GM23248 (cell line): Measurements from ENCODE around the gene PDHX. TPM values are rescaled to one million over a fixed set of nuclear protein-coding genes. Genes with fewer than 3 reads are reported as not detected.
"Not testable (repeated sequence)": the region's sequence is repeated elsewhere in the genome, so short reads cannot be mapped to it uniquely, and the experiment has no call there.

Experiments used
- DNase-seq: peaks from one replicate; pipeline ENCODE4 v3.0.0-alpha.2; 2015
- H2AFZ ChIP-seq: fragments of 200-600 bp; sonication (generic); 2 replicates; pipeline ENCODE4 v1.6.1; 2016; ENCODE audit warnings: antibody characterized with exemption
- H3F3A ChIP-seq: fragments of 200-600 bp; sonication (generic); 2 replicates; pipeline ENCODE4 v1.6.1; 2016; ENCODE audit warnings: mild to moderate bottlenecking, antibody characterized with exemption, mixed run types; ENCODE audit not compliant: insufficient read depth
- H3K27ac ChIP-seq: fragments of 200-600 bp; sonication (generic); 2 replicates; pipeline ENCODE4 v1.5.1; 2016; ENCODE audit warnings: mild to moderate bottlenecking
- H3K27me3 ChIP-seq: fragments of 200-600 bp; sonication (generic); replicated peaks from 2 replicates; pipeline ENCODE4 v1.6.1; 2016; ENCODE audit warnings: mild to moderate bottlenecking; ENCODE audit not compliant: insufficient read depth
- H3K36me3 ChIP-seq: fragments of 200-600 bp; sonication (generic); 2 replicates; pipeline ENCODE4 v1.6.1; 2016; ENCODE audit warnings: low read depth, mild to moderate bottlenecking
- H3K4me1 ChIP-seq: fragments of 200-600 bp; sonication (generic); 2 replicates; pipeline ENCODE4 v1.6.1; 2016; ENCODE audit warnings: mild to moderate bottlenecking; ENCODE audit not compliant: insufficient read depth
- H3K4me2 ChIP-seq: fragments of 200-600 bp; sonication (generic); one replicate; pipeline ENCODE4 v1.6.1; 2016; ENCODE audit warnings: mild to moderate bottlenecking; ENCODE audit not compliant: unreplicated experiment
- H3K4me3 ChIP-seq: fragments of 200-600 bp; sonication (generic); 2 replicates; pipeline ENCODE4 v1.5.1; 2016; ENCODE audit warnings: mild to moderate bottlenecking
- H3K79me2 ChIP-seq: fragments of 200-600 bp; sonication (generic); 2 replicates; pipeline ENCODE4 v1.6.1; 2016; ENCODE audit warnings: mild to moderate bottlenecking; ENCODE audit not compliant: insufficient read depth
- H3K9ac ChIP-seq: fragments of 200-600 bp; sonication (generic); 2 replicates; pipeline ENCODE4 v1.6.1; 2016; ENCODE audit warnings: mild to moderate bottlenecking
- H3K9me2 ChIP-seq: fragments of 200-600 bp; sonication (generic); 2 replicates; pipeline ENCODE4 v1.6.1; 2016; ENCODE audit warnings: mixed run types, mild to moderate bottlenecking, moderate library complexity; ENCODE audit not compliant: insufficient read depth
- H3K9me3 ChIP-seq: fragments of 200-600 bp; sonication (generic); one replicate; pipeline ENCODE4 v1.6.1; 2017; ENCODE audit warnings: low read depth
- H4K20me1 ChIP-seq: fragments of 200-600 bp; sonication (generic); 2 replicates; pipeline ENCODE4 v1.6.0; 2016; ENCODE audit not compliant: insufficient read depth
- EZH2 ChIP-seq: fragments of 200-600 bp; sonication (generic); IDR thresholded peaks from 2 replicates; pipeline ENCODE4 v1.6.1; 2018; ENCODE audit warnings: antibody characterized with exemption, mild to moderate bottlenecking; ENCODE audit not compliant: insufficient read depth, poor library complexity, severe bottlenecking
- EZH2phosphoT487 ChIP-seq: fragments of 200-600 bp; sonication (generic); IDR thresholded peaks from 2 replicates; pipeline ENCODE4 v1.6.1; 2018; ENCODE audit warnings: antibody characterized with exemption, moderate library complexity, mild to moderate bottlenecking, low read depth; ENCODE audit not compliant: insufficient read depth
- WGBS, 2 experiments: methylation state at CpG; one replicate each; pipeline ENCODE4 v1.1.6; 2015 to 2017; ENCODE audit warnings: low lambda C conversion rate in 2 of 2, low coverage in 1 of 2; ENCODE audit errors: missing lambda C conversion rate in 2 of 2; 5-methylcytosine and 5-hydroxymethylcytosine counted together
- in situ Hi-C: fragments of 300-500 bp; cut with MboI; formaldehyde crosslinking; loops from 2 replicates; pipeline ENCODE4 v1.15.0; 2020
- polyA plus RNA-seq: library from polyadenylated mRNA; unstranded; fragments of >200 nt; fragmentation: Nextera tagmentation; extraction: Ambion mirVana; gene quantifications from 2 replicates; pipeline ENCODE4 v1.2.1, GENCODE V29; 2016
- total RNA-seq: library from RNA; depleted of rRNA; stranded (reverse); fragments of >200 nt; shearing (Covaris generic); gene quantifications from 2 replicates; pipeline ENCODE4 v1.2.3, GENCODE V29; 2014

The PDHX gene
- total and polyA plus RNA-seq, 2 experiments from 2014 or later, result 36.1 to 40.1 TPM

DNA sequence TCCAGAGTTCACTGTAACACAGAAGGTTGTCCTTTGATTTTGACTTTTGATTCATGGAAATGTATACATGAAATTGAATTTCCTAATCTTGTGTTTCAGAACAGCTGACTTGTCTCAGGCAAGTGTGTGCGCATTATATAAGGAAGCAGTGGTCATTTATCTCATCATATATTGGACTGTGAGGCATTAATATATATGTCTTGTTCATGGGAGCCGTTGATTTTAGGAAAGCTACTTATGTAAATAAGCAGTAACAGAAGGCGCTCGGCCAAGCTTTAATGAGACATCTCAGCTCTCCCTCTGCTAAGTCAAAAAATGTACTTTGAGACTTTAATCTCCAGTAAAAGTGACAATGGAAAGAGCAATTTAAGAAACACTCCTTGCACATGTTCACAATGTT is 100.5 kb downstream of the PDHX start:
- Histone ChIP-seq H3K4me3 (no peak overlapping the region), H3K36me3 (no peaks in the 10 kb centered on the region), H3K27ac (no peak overlapping the region), H2AFZ (no peak overlapping the region), H3K79me2 (no peaks in the 10 kb centered on the region), H3K4me1 (peaks cover 15% of the 10 kb centered on the region), H3K4me2 (no peak overlapping the region), H4K20me1 (no peaks in the 10 kb centered on the region), H3K9ac (no peak overlapping the region), H3K9me2 (no peaks in the 10 kb centered on the region), H3K9me3 (no peaks in the 10 kb centered on the region), H3F3A (0 out of 2 replicates have a peak, but pooled peaks cover 3% of the 10 kb centered on the region), H3K27me3 (no peaks in the 10 kb centered on the region)
- WGBS, 2 experiments, result 89 to 92% methylated on average over 4 of the region's 4 CpGs
- TF ChIP-seq EZH2phosphoT487, result no peak
- no peak for TF ChIP-seq EZH2
- no peak for DNase-seq
- in situ Hi-C loops, result no loop called here

DNA sequence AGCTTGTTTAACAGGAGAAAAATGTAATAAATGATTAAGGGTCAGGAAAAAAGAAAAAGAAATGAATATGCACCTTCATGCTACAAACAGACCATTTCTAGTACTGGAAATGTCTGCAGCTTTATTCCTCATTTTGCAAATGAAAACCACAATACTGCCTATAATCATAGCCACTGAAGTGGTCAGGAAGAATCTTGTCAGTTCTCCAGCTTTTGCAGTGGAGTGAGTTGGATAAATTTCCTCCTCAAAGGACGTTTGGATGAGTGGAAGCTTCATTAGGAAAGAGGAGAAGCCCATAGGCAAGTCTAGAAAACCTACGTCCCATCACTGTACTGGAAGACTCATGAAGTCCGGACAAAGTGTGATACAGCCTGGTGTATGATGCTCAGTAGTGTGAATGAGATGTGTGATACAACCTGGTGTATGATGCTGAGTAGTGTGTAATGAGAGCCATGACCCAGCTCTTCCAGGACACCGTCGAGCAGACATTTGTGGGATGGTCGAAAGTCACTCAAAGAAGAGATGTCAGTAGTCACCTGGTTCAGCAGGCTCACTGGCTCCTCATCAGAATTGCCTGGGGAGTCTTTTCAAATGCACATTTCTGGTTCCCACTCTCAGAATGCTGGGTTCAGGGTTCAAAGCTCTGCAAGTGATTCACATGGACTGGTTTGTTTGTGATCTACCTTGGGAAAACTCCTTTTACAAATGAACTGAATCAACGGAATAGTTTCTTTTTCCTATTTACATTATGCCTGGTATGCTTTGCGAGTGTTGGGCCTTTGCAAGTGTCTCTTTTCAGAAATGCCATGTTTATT is 101.3 kb downstream of the PDHX start:
- Histone ChIP-seq H3K4me3 (no peak overlapping the region), H3K4me1 (peaks cover 15% of the 10 kb centered on the region), H3K36me3 (no peaks in the 10 kb centered on the region), H4K20me1 (no peaks in the 10 kb centered on the region), H2AFZ (no peak overlapping the region), H3K4me2 (no peak overlapping the region), H3K27me3 (no peaks in the 10 kb centered on the region), H3K9me2 (no peaks in the 10 kb centered on the region), H3K9ac (no peak overlapping the region), H3K9me3 (no peaks in the 10 kb centered on the region), H3F3A (0 out of 2 replicates have a peak, but pooled peaks cover 3% of the 10 kb centered on the region), H3K79me2 (no peaks in the 10 kb centered on the region), H3K27ac (no peak overlapping the region)
- TF ChIP-seq EZH2phosphoT487, result no peak
- TF ChIP-seq EZH2, result no peak
- in situ Hi-C loops, result no loop called here
- WGBS, 2 experiments, result 88 to 91% methylated on average over 8 of the region's 8 CpGs
- DNase-seq, result no peak

DNA sequence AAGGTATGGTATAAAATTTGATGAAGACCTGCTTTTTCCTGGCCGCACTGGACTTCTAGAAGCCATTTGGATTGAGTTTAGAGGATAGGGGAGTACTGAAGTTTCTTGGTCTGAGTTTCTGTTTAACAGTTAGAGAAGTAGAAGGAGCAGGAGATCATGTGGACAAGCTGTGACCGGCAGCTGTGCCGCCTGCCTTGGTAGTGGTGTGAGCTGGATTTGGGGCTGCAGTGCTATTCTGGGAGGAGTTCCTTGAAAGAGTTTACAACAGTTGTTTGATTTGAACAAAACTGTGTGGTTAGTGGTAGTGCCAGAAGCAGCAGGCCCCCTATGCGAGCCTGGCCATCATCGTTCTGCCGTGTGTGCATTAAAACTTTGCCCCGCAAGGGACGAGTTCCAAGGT is 105.2 kb downstream of the PDHX start:
- no peaks in the 10 kb centered on the region for H3K9me2 ChIP-seq
- no peak overlapping the region for H3K9ac ChIP-seq
- H4K20me1 ChIP-seq, result no peaks in the 10 kb centered on the region
- no peak overlapping the region for H3K4me2 ChIP-seq
- no peaks in the 10 kb centered on the region for H3K4me1 ChIP-seq
- H3K27ac ChIP-seq, result no peak overlapping the region
- no peak overlapping the region for H2AFZ ChIP-seq
- no peak for TF ChIP-seq EZH2phosphoT487
- no peak for TF ChIP-seq EZH2
- H3K79me2 ChIP-seq, result no peaks in the 10 kb centered on the region
- no peaks in the 10 kb centered on the region for H3K27me3 ChIP-seq
- H3F3A ChIP-seq, result no peaks in the 10 kb centered on the region
- no peaks in the 10 kb centered on the region for H3K9me3 ChIP-seq
- in situ Hi-C loops, result no loop called here
- no peaks in the 10 kb centered on the region for H3K36me3 ChIP-seq
- no peak for DNase-seq
- no peak overlapping the region for H3K4me3 ChIP-seq
- WGBS, 2 experiments, result 78 to 83% methylated on average over 8 of the region's 8 CpGs

GRCh38 chr11:35023940-35024339 is 107.5 kb downstream of the PDHX start:
- H3K27me3 ChIP-seq, H3F3A ChIP-seq, DNase-seq, H3K4me3 ChIP-seq, H2AFZ ChIP-seq, H3K9me3 ChIP-seq, H3K9me2 ChIP-seq, H3K4me2 ChIP-seq, H3K27ac ChIP-seq, in situ Hi-C loops, H4K20me1 ChIP-seq, H3K79me2 ChIP-seq, H3K9ac ChIP-seq, H3K4me1 ChIP-seq, H3K36me3 ChIP-seq: not testable (repeated sequence)
- WGBS, 2 experiments, result 74 to 76% methylated on average over 3 of the region's 3 CpGs

DNA sequence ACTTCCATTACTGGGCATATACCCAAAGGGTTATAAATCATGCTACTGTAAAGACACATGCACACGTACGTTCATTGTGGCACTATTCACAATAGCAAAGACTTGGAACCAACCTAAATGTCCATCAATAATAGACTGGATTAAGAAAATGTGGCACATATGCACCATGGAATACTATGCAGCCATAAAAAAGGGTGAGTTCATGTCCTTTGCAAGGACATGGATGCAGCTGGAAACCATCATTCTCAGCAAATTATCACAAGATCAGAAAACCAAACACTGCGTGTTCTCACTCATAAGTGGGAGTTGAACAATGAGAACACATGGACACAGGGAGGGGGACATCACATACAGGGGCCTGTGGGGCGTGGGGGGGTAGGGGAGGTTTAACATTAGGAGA is 111.6 kb downstream of the PDHX start:
- H2AFZ ChIP-seq, H3K36me3 ChIP-seq, H3K27me3 ChIP-seq, H3K27ac ChIP-seq, H3K4me3 ChIP-seq, DNase-seq, H3K9ac ChIP-seq, in situ Hi-C loops, H3K9me3 ChIP-seq, H4K20me1 ChIP-seq, H3K9me2 ChIP-seq, H3K79me2 ChIP-seq, H3K4me2 ChIP-seq: not testable (repeated sequence)
- Histone ChIP-seq H3K4me1 (peaks cover 32% of the 10 kb centered on the region), H3F3A (peaks cover 24% of the 10 kb centered on the region)
- 87% methylated on average over 4 of the region's 4 CpGs for WGBS, 2 experiments
